Parathyroid adenoma (tissue), 2 donors: ENCODE measurements around the gene UQCRQ.

Source experiments
- H2AFZ ChIP-seq: fragments of 300-600 bp; sonication (generic); one replicate; pipeline ENCODE4 v1.7.0; 2017; ENCODE audit warnings: antibody characterized with exemption, mild to moderate bottlenecking
- H3K27ac ChIP-seq: fragments of 300-600 bp; sonication (generic); one replicate; pipeline ENCODE4 v1.7.0; 2017
- H3K27me3 ChIP-seq: fragments of 300-600 bp; sonication (generic); one replicate; pipeline ENCODE4 v1.7.0; 2017; ENCODE audit warnings: low read length; ENCODE audit not compliant: control insufficient read depth, insufficient read depth
- H3K36me3 ChIP-seq: fragments of 300-600 bp; sonication (generic); one replicate; pipeline ENCODE4 v1.7.0; 2017; ENCODE audit warnings: low read length; ENCODE audit not compliant: control insufficient read depth, insufficient read depth
- H3K4me1 ChIP-seq: fragments of 300-600 bp; sonication (generic); one replicate; pipeline ENCODE4 v1.7.0; 2017; ENCODE audit warnings: control low read depth
- H3K4me2 ChIP-seq: fragments of 300-600 bp; sonication (generic); one replicate; pipeline ENCODE4 v1.7.0; 2017; ENCODE audit warnings: low read length
- H3K4me3 ChIP-seq: fragments of 300-600 bp; sonication (generic); one replicate; pipeline ENCODE4 v1.7.0; 2017; ENCODE audit warnings: low read depth, low read length
- H3K79me2 ChIP-seq: fragments of 300-600 bp; sonication (generic); one replicate; pipeline ENCODE4 v1.7.0; 2017; ENCODE audit warnings: control low read depth
- H3K9ac ChIP-seq: fragments of 300-600 bp; sonication (generic); one replicate; pipeline ENCODE4 v1.7.0; 2017; ENCODE audit warnings: mild to moderate bottlenecking
- H3K9me3 ChIP-seq: fragments of 300-600 bp; sonication (generic); one replicate; pipeline ENCODE4 v1.7.0; 2017; ENCODE audit warnings: low read length; ENCODE audit not compliant: control insufficient read depth
- TF ChIP-seq, protein P1 (sequence below): fragments of 300-600 bp; sonication (generic); IDR thresholded peaks from one replicate; pipeline ENCODE4 v1.7.0; 2017; ENCODE audit warnings: antibody characterized with exemption, mild to moderate bottlenecking
- donor health status: primary hyperparathyroidism.

UQCRQ gene

GRCh38 chr5:132901036-132901435 lies 34.6 kb downstream of the UQCRQ start:
- Histone ChIP-seq H3K4me1 (no peaks in the 10 kb centered on the region), H3K36me3 (no peaks in the 10 kb centered on the region), H3K79me2 (peaks cover 5% of the 10 kb centered on the region), H3K9ac (no peak overlapping the region), H3K9me3 (no peaks in the 10 kb centered on the region), H2AFZ (no peak overlapping the region), H3K4me2 (no peak overlapping the region), H3K4me3 (no peak overlapping the region), H3K27ac (no peak overlapping the region), H3K27me3 (no peaks in the 10 kb centered on the region)
- TF ChIP-seq, protein P1, sequence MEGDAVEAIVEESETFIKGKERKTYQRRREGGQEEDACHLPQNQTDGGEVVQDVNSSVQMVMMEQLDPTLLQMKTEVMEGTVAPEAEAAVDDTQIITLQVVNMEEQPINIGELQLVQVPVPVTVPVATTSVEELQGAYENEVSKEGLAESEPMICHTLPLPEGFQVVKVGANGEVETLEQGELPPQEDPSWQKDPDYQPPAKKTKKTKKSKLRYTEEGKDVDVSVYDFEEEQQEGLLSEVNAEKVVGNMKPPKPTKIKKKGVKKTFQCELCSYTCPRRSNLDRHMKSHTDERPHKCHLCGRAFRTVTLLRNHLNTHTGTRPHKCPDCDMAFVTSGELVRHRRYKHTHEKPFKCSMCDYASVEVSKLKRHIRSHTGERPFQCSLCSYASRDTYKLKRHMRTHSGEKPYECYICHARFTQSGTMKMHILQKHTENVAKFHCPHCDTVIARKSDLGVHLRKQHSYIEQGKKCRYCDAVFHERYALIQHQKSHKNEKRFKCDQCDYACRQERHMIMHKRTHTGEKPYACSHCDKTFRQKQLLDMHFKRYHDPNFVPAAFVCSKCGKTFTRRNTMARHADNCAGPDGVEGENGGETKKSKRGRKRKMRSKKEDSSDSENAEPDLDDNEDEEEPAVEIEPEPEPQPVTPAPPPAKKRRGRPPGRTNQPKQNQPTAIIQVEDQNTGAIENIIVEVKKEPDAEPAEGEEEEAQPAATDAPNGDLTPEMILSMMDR = no peak

GRCh38 chr5:132901730-132902129 lies 35.3 kb downstream of the UQCRQ start:
- Histone ChIP-seq H3K4me3 (no peak overlapping the region), H3K9me3 (no peaks in the 10 kb centered on the region), H3K4me1 (no peaks in the 10 kb centered on the region), H3K36me3 (no peaks in the 10 kb centered on the region), H3K9ac (no peak overlapping the region), H3K27me3 (no peaks in the 10 kb centered on the region), H2AFZ (no peak overlapping the region), H3K27ac (no peak overlapping the region), H3K4me2 (no peak overlapping the region), H3K79me2 (peaks cover 7% of the 10 kb centered on the region)
- TF ChIP-seq, protein P1 = no peak

DNA sequence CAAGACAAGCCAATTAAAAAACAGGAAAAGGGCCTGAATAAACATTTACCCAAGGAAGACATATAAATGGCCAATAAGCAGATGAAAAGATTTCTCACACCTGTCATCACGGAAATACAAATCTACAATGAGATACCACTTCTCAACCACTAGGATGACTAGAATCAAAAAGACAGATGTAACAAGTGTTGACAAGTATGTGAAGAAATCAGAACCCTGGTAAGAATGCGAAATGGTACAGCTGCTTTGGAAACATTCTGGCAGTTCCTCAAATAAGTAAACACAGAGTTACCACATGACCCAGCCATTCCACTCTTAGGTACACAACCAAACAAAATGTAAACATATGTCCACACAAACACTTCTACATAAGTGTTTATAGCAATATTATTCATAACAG lies 39.5 kb downstream of the UQCRQ start:
- no peak overlapping the region for H3K27ac ChIP-seq
- no peaks in the 10 kb centered on the region for H3K9me3 ChIP-seq
- H3K36me3 ChIP-seq = no peaks in the 10 kb centered on the region

GRCh38 chr5:132907161-132907560 lies 40.7 kb downstream of the UQCRQ start:
- H3K79me2 ChIP-seq = peaks cover 29% of the 10 kb centered on the region
- no peak overlapping the region for H3K4me3 ChIP-seq
- TF ChIP-seq, protein P1 = no peak
- H3K9ac ChIP-seq = no peak overlapping the region
- H3K36me3 ChIP-seq = no peaks in the 10 kb centered on the region
- no peak overlapping the region for H3K27ac ChIP-seq
- H2AFZ ChIP-seq = no peak overlapping the region
- no peaks in the 10 kb centered on the region for H3K27me3 ChIP-seq
- H3K4me1 ChIP-seq = no peaks in the 10 kb centered on the region
- no peaks in the 10 kb centered on the region for H3K9me3 ChIP-seq
- H3K4me2 ChIP-seq = no peak overlapping the region

More for the DNA sequence above, 39.5 kb downstream of the UQCRQ start:
- peaks cover 26% of the 10 kb centered on the region for H3K79me2 ChIP-seq
- no peaks in the 10 kb centered on the region for H3K27me3 ChIP-seq
- TF ChIP-seq, protein P1 = no peak
- no peak overlapping the region for H3K9ac ChIP-seq
- no peak overlapping the region for H3K4me2 ChIP-seq
- no peaks in the 10 kb centered on the region for H3K4me1 ChIP-seq
- H3K4me3 ChIP-seq = no peak overlapping the region
- no peak overlapping the region for H2AFZ ChIP-seq

DNA sequence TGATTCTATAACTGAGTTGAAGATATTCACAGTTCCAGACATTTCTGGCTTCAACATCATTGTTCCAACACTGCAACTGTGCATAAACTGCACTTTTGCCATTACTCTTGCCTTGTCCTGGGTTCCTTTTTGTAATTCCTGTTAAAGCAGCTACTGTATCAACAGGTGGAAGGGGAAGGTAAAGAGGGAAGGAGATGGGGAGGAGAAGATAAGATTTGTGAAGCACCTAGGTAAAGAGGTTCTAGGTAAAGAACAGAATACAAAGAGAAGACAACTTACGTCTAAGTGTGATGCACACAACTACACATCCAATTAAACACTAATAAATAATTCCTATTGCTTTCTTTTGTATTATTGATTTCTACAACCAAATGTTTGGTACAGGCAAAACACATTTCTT lies 43.3 kb downstream of the UQCRQ start:
- Histone ChIP-seq H3K27me3 (no peaks in the 10 kb centered on the region), H2AFZ (no peak overlapping the region), H3K27ac (no peak overlapping the region), H3K9me3 (no peaks in the 10 kb centered on the region), H3K79me2 (peaks cover 31% of the 10 kb centered on the region), H3K4me1 (no peaks in the 10 kb centered on the region), H3K4me3 (no peak overlapping the region), H3K4me2 (no peak overlapping the region), H3K9ac (no peak overlapping the region), H3K36me3 (no peaks in the 10 kb centered on the region)
- TF ChIP-seq, protein P1 = no peak
